HEK293 (cell line): ENCODE data around the gene ERGIC1.

ENCODE experiments used
- BCL11A ChIP-seq: fragments of 450-650 bp; formaldehyde crosslinking; IDR thresholded peaks from 2 replicates; pipeline ENCODE4 v1.5.1; 2016; ENCODE audit warnings: low read depth, missing biosample characterization, missing genetic modification characterization
- CTCF ChIP-seq: fragments of 450-650 bp; formaldehyde crosslinking; IDR thresholded peaks from 2 replicates; pipeline ENCODE4 v1.5.1; 2016; ENCODE audit warnings: missing biosample characterization, missing genetic modification characterization
- GFI1B ChIP-seq: fragments of 450-650 bp; formaldehyde crosslinking; IDR thresholded peaks from 2 replicates; pipeline ENCODE4 v1.5.1; 2016; ENCODE audit warnings: missing biosample characterization, missing genetic modification characterization
- PATZ1 ChIP-seq: fragments of 450-650 bp; formaldehyde crosslinking; IDR thresholded peaks from 2 replicates; pipeline ENCODE4 v1.5.1; 2016; ENCODE audit warnings: missing biosample characterization, missing genetic modification characterization
- PRDM10 ChIP-seq: fragments of 450-650 bp; formaldehyde crosslinking; IDR thresholded peaks from 2 replicates; pipeline ENCODE4 v1.5.1; 2016; ENCODE audit warnings: missing biosample characterization, missing genetic modification characterization
- SALL2 ChIP-seq: fragments of 450-650 bp; formaldehyde crosslinking; IDR thresholded peaks from 2 replicates; pipeline ENCODE4 v1.5.0; 2017; ENCODE audit warnings: missing biosample characterization, mild to moderate bottlenecking, missing genetic modification characterization, borderline replicate concordance
- ZBTB7A ChIP-seq: fragments of 450-650 bp; formaldehyde crosslinking; IDR thresholded peaks from 2 replicates; pipeline ENCODE4 v1.5.1; 2016; ENCODE audit warnings: low read depth, missing biosample characterization, missing genetic modification characterization
- ZNF132 ChIP-seq: fragments of 450-650 bp; formaldehyde crosslinking; IDR thresholded peaks from 2 replicates; pipeline ENCODE4 v1.5.1; 2017; ENCODE audit warnings: missing biosample characterization, missing genetic modification characterization, borderline replicate concordance
- ZNF302 ChIP-seq: fragments of 450-650 bp; formaldehyde crosslinking; IDR thresholded peaks from 2 replicates; pipeline ENCODE4 v1.5.1; 2016; ENCODE audit warnings: missing biosample characterization, missing genetic modification characterization, low read depth
- ZNF558 ChIP-seq: fragments of 450-650 bp; formaldehyde crosslinking; IDR thresholded peaks from 2 replicates; pipeline ENCODE4 v1.5.1; 2016; ENCODE audit warnings: missing biosample characterization, missing genetic modification characterization
- ZNF658 ChIP-seq: fragments of 450-650 bp; formaldehyde crosslinking; IDR thresholded peaks from 2 replicates; pipeline ENCODE4; 2016; ENCODE audit warnings: missing biosample characterization, missing genetic modification characterization
- ZSCAN30 ChIP-seq: fragments of 450-650 bp; IDR thresholded peaks from 2 replicates; pipeline ENCODE4 v1.5.1; 2018; ENCODE audit warnings: missing biosample characterization, mild to moderate bottlenecking, missing genetic modification characterization, moderate library complexity

GRCh38 chr5:172874647-172875504, 40.8 kb downstream of the ERGIC1 start:
- TF ChIP-seq PATZ1 (no peak), CTCF (tag by site-specific recombination) (no peak), BCL11A (tag by site-specific recombination) (no peak), ZNF302 (tag by site-specific recombination) (no peak), ZNF658 (tag by site-specific recombination) (no peak), SALL2 (tag by site-specific recombination) (no peak), ZSCAN30 (tag by site-specific recombination) (no peak), GFI1B (tag by site-specific recombination) (no peak), PRDM10 (tag by site-specific recombination) (no peak), ZNF132 (no peak), ZBTB7A (no peak), ZNF558 (tag by site-specific recombination) (no peak)
